Activated T-helper 17 cell treated with anti-CD3 and anti-CD28 coated beads, Interleukin-2, amount 50 U/mL, for 72 hours (primary cell): ENCODE results near the gene POPDC3. TPM values are rescaled to one million over a fixed set of nuclear protein-coding genes. Genes with fewer than 3 reads are reported as not detected.

Source experiments
- ATAC-seq: fragments of 150-1000 bp; cut with Tn5 transposase; replicated peaks from 2 replicates; pipeline ENCODE4 v1.10.0; 2021; ENCODE audit warnings: mild to moderate bottlenecking, moderate library complexity
- H3K27ac Mint-ChIP-seq: one replicate; pipeline ENCODE4 v1.8.0; 2022; ENCODE audit warnings: mixed read lengths
- H3K27me3 Mint-ChIP-seq: one replicate; pipeline ENCODE4 v1.8.0; 2022; ENCODE audit warnings: mixed read lengths
- H3K36me3 Mint-ChIP-seq: one replicate; pipeline ENCODE4 v1.8.0; 2022; ENCODE audit warnings: low read depth, mild to moderate bottlenecking, mixed read lengths
- H3K4me1 Mint-ChIP-seq: one replicate; pipeline ENCODE4 v1.8.0; 2022; ENCODE audit warnings: mixed read lengths
- H3K4me3 Mint-ChIP-seq: one replicate; pipeline ENCODE4 v1.8.0; 2022; ENCODE audit warnings: mild to moderate bottlenecking, mixed read lengths
- H3K9me3 Mint-ChIP-seq: one replicate; pipeline ENCODE4 v1.8.0; 2022; ENCODE audit warnings: mixed read lengths
- total RNA-seq, 2 donors: library from RNA; stranded (reverse); gene quantifications; one replicate each; pipeline ENCODE4 v1.2.3, GENCODE V29; 2022

The POPDC3 gene
- total RNA-seq, 2 donors from 2014 or later: 0.24 TPM; not detected in 1

- ATAC-seq: peak; percentile 47
- no peak overlapping the region for H3K27ac Mint-ChIP-seq
- H3K27me3 Mint-ChIP-seq: no peaks in the 10 kb centered on the region
- no peaks in the 10 kb centered on the region for H3K4me1 Mint-ChIP-seq
- no peaks in the 10 kb centered on the region for H3K36me3 Mint-ChIP-seq
- H3K4me3 Mint-ChIP-seq: no peak overlapping the region
- no peaks in the 10 kb centered on the region for H3K9me3 Mint-ChIP-seq
Measured at GRCh38 chr6:105151644-105152043, 28.2 kb downstream of the POPDC3 start.

DNA sequence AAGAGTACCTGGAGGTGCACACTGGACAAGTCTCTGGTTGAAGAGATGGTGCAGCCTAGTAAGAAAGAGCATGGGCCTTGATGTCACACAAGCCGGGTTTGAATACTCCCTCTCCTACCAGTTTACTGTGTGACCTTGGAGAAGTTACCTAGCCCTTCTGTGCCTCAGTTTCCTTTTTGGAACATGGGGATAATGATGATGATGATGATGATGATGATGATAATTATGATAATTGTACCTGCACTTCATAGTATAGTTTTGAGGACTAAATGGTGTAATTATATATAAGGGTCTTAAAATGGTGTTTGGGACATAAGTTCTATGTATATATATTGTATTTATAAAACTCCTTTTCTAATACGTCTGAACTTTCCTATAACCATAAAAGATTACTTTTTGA lies 41.7 kb downstream of the POPDC3 start:
- no peak for ATAC-seq
- Mint-ChIP-seq H3K36me3 (no peaks in the 10 kb centered on the region), H3K4me3 (peak overlapping the region; percentile 62), H3K27ac (no peak overlapping the region), H3K27me3 (peaks cover 71% of the 10 kb centered on the region), H3K9me3 (no peaks in the 10 kb centered on the region), H3K4me1 (no peaks in the 10 kb centered on the region)

DNA sequence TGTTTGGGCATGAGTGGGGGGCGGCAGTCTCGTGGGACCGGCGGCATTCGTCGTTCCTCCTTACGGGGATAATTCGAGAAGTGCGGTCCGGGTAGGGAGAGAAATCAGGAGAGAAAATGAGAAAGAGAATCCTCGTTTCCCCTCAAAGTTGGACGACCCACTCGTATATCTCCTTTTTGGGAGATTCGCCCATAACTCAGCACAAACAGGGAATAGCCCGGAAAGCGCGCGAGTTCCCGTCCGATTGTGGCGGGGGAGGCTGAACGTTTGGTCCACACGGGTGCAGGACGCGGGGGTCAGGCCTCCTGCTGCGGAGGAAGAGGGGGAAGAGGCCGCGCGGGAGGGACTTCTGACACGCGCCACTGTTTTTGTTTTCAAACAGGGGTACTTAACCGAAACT lies 42.4 kb downstream of the POPDC3 start:
- Mint-ChIP-seq H3K9me3 (no peaks in the 10 kb centered on the region), H3K27me3 (peaks cover 68% of the 10 kb centered on the region), H3K36me3 (no peaks in the 10 kb centered on the region), H3K4me3 (peak overlapping the region; percentile 62), H3K4me1 (no peaks in the 10 kb centered on the region), H3K27ac (no peak overlapping the region)
- ATAC-seq: no peak

DNA sequence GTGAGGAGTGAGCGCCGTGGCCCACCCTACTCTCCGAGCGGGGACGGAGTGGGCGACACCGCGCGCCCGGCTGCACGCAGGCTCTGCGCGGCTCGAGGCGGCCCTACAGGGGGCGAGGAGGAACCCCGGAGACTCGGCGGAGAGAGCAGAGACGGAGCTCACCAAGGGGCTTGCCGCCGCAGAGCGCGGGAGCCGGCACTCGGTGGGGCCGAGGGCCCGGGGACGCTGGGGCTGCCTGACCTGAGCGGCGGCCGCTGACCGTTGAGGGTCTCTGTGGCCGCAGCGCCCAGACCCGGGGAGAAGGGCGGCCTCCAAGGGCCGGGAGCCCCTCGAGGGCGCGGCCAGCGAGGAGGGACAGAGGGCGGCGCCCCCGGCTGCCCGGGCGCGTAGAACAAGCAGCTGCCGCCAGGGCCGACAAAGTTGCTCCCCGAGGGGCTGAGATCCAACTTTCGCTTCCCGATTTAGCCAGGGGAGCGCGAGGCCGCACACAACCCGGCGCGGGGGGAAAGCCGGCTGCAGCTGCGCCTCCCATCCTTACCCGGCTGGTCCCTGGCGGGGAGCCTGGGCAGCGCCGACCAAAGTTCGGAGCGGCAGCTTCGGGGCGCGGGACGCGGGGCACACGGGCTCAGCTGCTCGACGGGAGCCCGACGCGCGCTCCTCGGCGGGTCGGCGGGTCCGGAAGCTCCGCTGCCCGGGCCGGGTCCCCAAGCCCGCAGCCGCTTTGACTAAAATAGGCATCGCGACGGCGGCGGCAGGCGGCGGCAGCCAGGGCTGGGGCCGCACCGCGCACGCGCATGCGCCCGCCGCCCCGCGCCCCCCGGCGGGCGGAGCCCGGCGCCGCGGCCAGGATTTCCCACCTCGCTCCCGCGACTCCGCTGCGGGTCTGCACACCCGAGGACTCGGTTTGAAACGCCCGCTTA lies 43.1 kb downstream of the POPDC3 start:
- peaks cover 65% of the 10 kb centered on the region for H3K27me3 Mint-ChIP-seq
- no peaks in the 10 kb centered on the region for H3K9me3 Mint-ChIP-seq
- ATAC-seq: peak; percentile 50
- H3K4me1 Mint-ChIP-seq: no peaks in the 10 kb centered on the region
- no peak overlapping the region for H3K27ac Mint-ChIP-seq
- H3K4me3 Mint-ChIP-seq: peak overlapping the region; percentile 62
- no peaks in the 10 kb centered on the region for H3K36me3 Mint-ChIP-seq

- peaks cover 58% of the 10 kb centered on the region for H3K27me3 Mint-ChIP-seq
- no peaks in the 10 kb centered on the region for H3K4me1 Mint-ChIP-seq
- no peak overlapping the region for H3K27ac Mint-ChIP-seq
- peak overlapping the region; percentile 61 for H3K4me3 Mint-ChIP-seq
- ATAC-seq: no peak
- H3K9me3 Mint-ChIP-seq: no peaks in the 10 kb centered on the region
- no peaks in the 10 kb centered on the region for H3K36me3 Mint-ChIP-seq
Measured at GRCh38 chr6:105135907-105136430, 43.8 kb downstream of the POPDC3 start.

- Mint-ChIP-seq H3K4me3 (no peak overlapping the region), H3K36me3 (no peaks in the 10 kb centered on the region), H3K27ac (no peak overlapping the region), H3K9me3 (no peaks in the 10 kb centered on the region), H3K27me3 (peaks cover 49% of the 10 kb centered on the region), H3K4me1 (no peaks in the 10 kb centered on the region)
- ATAC-seq: no peak
Measured at GRCh38 chr6:105135056-105135455, 44.8 kb downstream of the POPDC3 start.

GRCh38 chr6:105122717-105123116 lies 57.1 kb downstream of the POPDC3 start:
- H3K27me3 Mint-ChIP-seq: peaks cover 14% of the 10 kb centered on the region
- H3K27ac Mint-ChIP-seq: no peak overlapping the region
- no peak overlapping the region for H3K4me3 Mint-ChIP-seq
- no peaks in the 10 kb centered on the region for H3K9me3 Mint-ChIP-seq
- H3K36me3 Mint-ChIP-seq: no peaks in the 10 kb centered on the region
- H3K4me1 Mint-ChIP-seq: no peaks in the 10 kb centered on the region
- no peak for ATAC-seq

GRCh38 chr6:105121981-105122380 lies 57.8 kb downstream of the POPDC3 start:
- H3K27ac Mint-ChIP-seq: no peak overlapping the region
- no peaks in the 10 kb centered on the region for H3K9me3 Mint-ChIP-seq
- H3K36me3 Mint-ChIP-seq: no peaks in the 10 kb centered on the region
- no peaks in the 10 kb centered on the region for H3K4me1 Mint-ChIP-seq
- H3K27me3 Mint-ChIP-seq: peaks cover 21% of the 10 kb centered on the region
- H3K4me3 Mint-ChIP-seq: no peak overlapping the region
- no peak for ATAC-seq

- ATAC-seq: no peak
- Mint-ChIP-seq H3K36me3 (no peaks in the 10 kb centered on the region), H3K4me1 (no peaks in the 10 kb centered on the region), H3K27ac (no peak overlapping the region), H3K4me3 (no peak overlapping the region), H3K27me3 (peaks cover 26% of the 10 kb centered on the region), H3K9me3 (no peaks in the 10 kb centered on the region)
Measured at GRCh38 chr6:105120570-105120969, 59.2 kb downstream of the POPDC3 start.

GRCh38 chr6:105116150-105116549 lies 63.7 kb downstream of the POPDC3 start:
- ATAC-seq: no peak
- H3K36me3 Mint-ChIP-seq: no peaks in the 10 kb centered on the region
- H3K27me3 Mint-ChIP-seq: peaks cover 29% of the 10 kb centered on the region
- H3K27ac Mint-ChIP-seq: no peak overlapping the region
- no peak overlapping the region for H3K4me3 Mint-ChIP-seq
- no peaks in the 10 kb centered on the region for H3K4me1 Mint-ChIP-seq
- H3K9me3 Mint-ChIP-seq: no peaks in the 10 kb centered on the region

- Mint-ChIP-seq H3K9me3 (no peaks in the 10 kb centered on the region), H3K27ac (no peak overlapping the region), H3K4me3 (no peak overlapping the region), H3K27me3 (peaks cover 29% of the 10 kb centered on the region), H3K4me1 (no peaks in the 10 kb centered on the region), H3K36me3 (no peaks in the 10 kb centered on the region)
- ATAC-seq: no peak
Measured at GRCh38 chr6:105113422-105113821, 66.4 kb downstream of the POPDC3 start.

DNA sequence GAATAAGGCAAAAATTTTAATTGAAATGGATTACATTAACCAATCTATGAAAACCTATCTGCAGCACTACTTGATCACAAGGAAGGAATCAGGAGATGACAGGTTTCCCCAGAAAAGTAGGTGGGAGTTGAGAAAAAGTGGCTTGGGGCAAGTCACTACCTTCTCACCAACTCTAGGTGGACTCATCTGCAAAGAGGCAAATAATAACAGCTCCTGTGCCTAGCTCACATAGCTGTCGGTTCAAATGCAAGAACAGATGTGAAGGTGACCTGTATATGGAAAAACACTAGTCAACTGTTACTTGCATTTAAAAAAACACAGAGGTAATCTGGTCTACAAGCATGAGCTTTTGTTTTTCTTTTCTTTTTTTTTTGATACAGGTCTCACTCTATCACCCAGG lies 67.2 kb downstream of the POPDC3 start:
- H3K27ac Mint-ChIP-seq: no peak overlapping the region
- ATAC-seq: no peak

GRCh38 chr6:105111871-105112270 lies 67.9 kb downstream of the POPDC3 start:
- Mint-ChIP-seq H3K27me3 (peaks cover 23% of the 10 kb centered on the region), H3K27ac (no peak overlapping the region), H3K4me3 (no peak overlapping the region), H3K36me3 (no peaks in the 10 kb centered on the region), H3K4me1 (no peaks in the 10 kb centered on the region), H3K9me3 (no peaks in the 10 kb centered on the region)
- ATAC-seq: no peak

More for the DNA sequence above, 67.2 kb downstream of the POPDC3 start:
- no peaks in the 10 kb centered on the region for H3K9me3 Mint-ChIP-seq
- H3K36me3 Mint-ChIP-seq: no peaks in the 10 kb centered on the region
- peaks cover 30% of the 10 kb centered on the region for H3K27me3 Mint-ChIP-seq
- no peaks in the 10 kb centered on the region for H3K4me1 Mint-ChIP-seq
- H3K4me3 Mint-ChIP-seq: no peak overlapping the region

DNA sequence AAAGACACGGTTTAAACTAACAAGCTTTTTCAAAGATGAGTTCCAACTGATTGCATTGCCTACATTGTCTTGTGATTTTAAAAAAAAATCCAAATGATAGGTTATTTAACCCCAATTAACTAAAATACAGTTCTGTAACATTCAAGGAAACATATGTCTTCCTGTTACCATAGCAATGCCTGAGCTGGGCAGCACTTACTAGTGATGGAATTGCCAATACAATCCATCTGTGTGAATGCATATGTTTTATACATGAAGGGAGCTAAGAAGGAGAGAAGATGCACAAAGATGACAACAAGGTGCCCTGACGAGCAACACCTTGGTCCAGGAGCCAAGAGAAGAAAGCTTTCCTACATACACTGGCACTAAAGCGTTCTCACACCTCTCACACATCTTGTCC lies 68.7 kb downstream of the POPDC3 start:
- Mint-ChIP-seq H3K27me3 (peaks cover 19% of the 10 kb centered on the region), H3K4me1 (no peaks in the 10 kb centered on the region), H3K4me3 (no peak overlapping the region), H3K36me3 (no peaks in the 10 kb centered on the region), H3K27ac (no peak overlapping the region), H3K9me3 (no peaks in the 10 kb centered on the region)
- ATAC-seq: no peak
